GM21526 (cell line): ENCODE measurements around the gene UBE4A.

ENCODE experiments used
- ATAC-seq: cut with Tn5 transposase; IDR thresholded peaks from one replicate; pipeline ENCODE4 v1.9.1; 2021; ENCODE audit warnings: moderate library complexity; ENCODE audit not compliant: unreplicated experiment, low FRiP score

The UBE4A gene

DNA sequence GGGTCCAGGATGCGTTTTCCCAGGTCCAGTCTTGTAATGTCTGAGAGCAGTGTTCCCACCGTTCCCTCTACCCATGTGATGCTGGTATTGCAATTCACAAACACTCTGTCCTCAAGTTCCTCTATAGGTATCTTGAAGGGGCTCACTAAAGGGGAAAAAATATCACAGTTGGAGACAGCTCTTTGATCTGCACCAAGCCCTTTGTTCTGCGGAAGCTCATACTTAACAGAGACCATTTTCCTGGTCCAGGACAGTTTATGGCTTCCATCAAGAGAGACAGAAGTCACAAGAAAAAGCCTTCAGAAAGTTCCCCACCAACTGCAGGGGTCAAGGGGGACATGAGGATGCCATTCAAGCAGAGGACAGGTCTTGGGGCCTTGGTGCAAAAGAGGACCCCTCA, 19.0 kb upstream of the UBE4A start:
- ATAC-seq, result no peak

- ATAC-seq, result no peak
Measured at GRCh38 chr11:118341261-118341660, 18.1 kb upstream of the UBE4A start.

- no peak for ATAC-seq
Measured at GRCh38 chr11:118341815-118342489, 17.4 kb upstream of the UBE4A start.

DNA sequence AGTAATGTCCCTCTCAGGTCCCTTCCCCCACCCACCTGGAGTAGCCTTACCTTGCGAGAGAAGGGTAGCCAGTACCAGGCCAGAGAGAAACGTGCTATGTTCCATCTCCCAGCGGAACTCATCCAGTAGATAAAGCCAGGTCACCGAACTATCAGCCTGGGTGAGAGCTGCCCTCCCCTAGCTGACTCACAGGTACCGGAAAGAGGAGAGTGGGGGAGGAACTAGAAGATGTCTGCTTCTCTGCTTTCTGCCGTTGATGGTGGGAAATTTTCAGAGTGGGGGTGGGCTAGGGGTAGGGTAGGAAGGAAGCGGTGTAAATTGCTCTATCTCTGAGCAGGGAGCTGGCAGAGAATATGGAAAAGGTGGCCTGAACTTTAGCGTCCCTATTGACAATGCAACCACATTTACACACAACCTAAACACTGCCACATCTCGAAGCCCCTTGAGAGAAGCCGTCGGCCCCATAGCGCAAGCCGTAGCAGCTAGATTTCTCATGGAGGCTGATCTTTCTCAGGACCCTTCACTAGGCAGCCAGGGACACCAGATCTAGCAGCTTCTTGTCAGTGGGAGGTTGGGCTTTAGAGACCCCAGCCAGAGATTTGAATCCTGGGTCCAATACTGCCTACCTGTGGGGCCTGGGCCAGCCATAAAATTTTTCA, 16.8 kb upstream of the UBE4A start, which contains the start of gene CD3D:
Gene CD3D, minus strand, starts transcription at position 203 of the 659 bp plus-strand sequence. Its CDS starts 98 bp downstream, at position 105.
- ATAC-seq, result no peak

GRCh38 chr11:118343248-118343647, 16.2 kb upstream of the UBE4A start:
- no peak for ATAC-seq

DNA sequence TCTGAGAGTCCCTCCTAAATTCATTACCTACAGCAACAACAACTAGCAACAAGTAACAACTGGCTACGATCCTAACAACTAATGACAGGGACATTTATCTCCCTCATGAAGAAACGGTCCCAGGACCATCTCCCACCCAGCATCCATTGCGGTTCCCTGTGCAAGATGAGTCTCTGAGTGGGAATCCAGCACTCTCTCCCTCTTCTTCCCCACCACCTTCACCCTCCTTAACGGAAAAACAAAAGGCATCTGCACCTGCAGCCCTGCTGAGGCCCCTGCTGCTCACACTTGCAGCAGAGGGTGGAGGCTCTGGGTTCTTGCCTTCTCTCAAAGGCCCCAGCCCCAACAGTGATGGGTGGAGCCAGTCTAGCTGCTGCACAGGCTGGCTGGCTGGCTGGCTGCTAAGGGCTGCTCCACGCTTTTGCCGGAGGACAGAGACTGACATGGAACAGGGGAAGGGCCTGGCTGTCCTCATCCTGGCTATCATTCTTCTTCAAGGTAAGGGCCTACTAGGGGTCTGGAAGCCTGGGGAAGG, 15.4 kb upstream of the UBE4A start, which contains the start of gene CD3G:
Gene CD3G, plus strand, starts transcription at position 364 of the 535 bp plus-strand sequence. Its CDS starts 80 bp downstream, at position 444.
- ATAC-seq, result no peak

DNA sequence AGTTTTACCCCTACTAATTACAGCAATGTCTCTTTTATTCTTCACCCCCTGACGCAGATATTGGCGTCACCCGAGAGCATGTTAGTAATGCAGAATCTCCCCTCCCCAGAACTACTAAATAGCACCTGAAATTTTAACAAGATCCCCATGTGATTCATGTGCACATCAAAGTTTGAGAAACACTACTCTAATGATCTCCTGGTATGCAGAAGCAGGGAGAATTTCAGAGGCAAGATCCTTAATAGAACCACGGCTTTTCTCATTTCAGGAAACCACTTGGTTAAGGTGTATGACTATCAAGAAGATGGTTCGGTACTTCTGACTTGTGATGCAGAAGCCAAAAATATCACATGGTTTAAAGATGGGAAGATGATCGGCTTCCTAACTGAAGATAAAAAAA, 9.9 kb upstream of the UBE4A start:
- no peak for ATAC-seq

GRCh38 chr11:118353084-118353710, 6.2 kb upstream of the UBE4A start:
- no peak for ATAC-seq

GRCh38 chr11:118358071-118358470, 1.3 kb upstream of the UBE4A start:
- no peak for ATAC-seq

GRCh38 chr11:118364956-118365615, 5.7 kb downstream of the UBE4A start:
- ATAC-seq, result no peak

GRCh38 chr11:118366287-118366686, 6.9 kb downstream of the UBE4A start:
- ATAC-seq, result no peak

DNA sequence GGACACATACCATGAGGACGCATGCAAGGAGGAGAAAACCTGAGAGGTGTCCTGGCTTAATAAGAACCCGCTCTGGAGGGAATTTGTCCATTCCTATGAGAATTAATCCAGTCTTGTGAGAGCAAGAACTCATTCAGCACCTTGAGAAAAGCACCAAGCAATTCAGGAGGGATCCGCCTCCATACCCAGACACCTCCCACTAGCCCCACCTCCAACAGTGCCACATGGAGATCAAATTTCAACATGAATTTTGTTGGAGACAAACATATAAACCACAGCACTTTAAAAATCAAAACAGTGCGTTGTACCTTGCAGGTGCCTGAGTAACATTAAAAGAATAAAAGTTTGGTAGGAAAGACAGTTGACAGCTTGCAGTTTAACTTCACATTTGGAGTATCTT, 11.4 kb downstream of the UBE4A start:
- ATAC-seq, result no peak

DNA sequence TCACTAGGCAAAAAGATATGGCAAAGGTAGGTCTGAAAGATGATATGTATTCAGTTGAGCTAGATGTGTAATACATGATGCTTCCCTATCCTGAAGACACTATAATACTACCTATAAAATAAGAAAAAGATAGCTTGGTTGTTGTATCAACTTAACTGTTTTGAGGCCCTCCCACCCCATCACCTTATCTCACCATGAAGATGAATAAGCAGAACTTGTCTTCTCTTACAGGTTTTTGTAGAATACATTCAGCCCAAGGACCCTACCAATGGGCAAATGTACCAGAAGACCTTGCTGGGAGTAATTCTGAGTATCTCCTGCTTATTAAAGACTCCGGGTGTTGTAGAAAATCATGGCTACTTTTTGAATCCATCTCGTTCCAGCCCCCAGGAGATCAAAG, 13.9 kb downstream of the UBE4A start:
- ATAC-seq, result no peak

DNA sequence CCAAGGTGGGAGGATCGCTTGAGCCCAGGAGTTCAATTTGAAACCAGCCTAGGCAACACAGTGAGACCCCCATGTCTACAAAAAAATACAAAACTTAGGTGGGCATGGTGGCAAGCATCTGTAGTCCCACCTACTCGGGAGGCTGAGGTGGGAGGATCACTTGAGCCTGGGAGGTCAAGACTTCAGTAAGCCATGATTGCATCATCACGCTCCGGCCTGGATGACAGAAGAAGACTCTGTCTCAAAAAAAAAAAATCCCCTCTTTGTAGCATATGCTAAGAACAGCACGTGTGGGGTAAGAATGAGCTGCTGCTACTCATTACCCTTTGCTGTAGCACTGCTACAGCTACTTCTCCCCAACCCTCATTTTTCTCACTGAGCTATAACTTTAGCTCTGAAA, 14.5 kb downstream of the UBE4A start:
- ATAC-seq, result no peak

DNA sequence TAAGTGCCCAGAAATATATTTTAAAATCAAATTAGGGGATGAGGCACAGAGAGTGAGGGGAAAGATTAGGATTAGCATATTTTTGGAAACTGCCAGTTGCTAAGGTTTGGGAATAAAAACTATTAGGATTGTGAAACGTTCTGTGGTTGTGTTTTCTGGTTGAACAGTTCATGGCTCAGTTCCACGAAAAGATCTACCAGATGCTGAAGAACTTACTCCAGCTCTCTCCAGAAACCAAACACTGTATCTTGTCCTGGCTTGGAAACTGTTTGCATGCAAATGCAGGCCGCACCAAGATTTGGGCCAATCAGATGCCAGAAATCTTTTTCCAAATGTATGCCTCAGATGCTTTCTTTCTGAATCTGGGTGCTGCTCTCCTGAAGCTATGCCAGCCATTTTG, 15.3 kb downstream of the UBE4A start:
- no peak for ATAC-seq

DNA sequence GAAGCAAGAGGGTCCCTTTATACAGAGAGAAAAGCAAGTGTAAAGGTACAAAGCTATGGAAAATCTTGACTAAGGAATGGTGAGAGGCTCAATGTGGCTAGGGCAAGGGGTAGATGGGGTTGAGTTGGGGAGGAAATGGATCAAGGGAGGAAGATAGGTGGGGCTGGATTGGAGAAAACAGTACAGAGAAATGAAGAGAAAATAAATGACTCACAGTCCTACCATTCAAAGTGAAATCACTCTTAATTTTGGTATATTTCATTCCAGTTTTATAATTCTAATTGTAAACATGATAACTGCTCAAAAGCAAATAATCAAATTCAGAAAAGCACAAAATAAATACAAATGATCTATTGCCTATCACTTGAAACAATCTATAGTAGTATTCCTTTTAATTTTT, 16.6 kb downstream of the UBE4A start:
- no peak for ATAC-seq

GRCh38 chr11:118379497-118379896, 20.1 kb downstream of the UBE4A start:
- no peak for ATAC-seq

- no peak for ATAC-seq
Measured at GRCh38 chr11:118380571-118380970, 21.2 kb downstream of the UBE4A start.

- no peak for ATAC-seq
Measured at GRCh38 chr11:118382954-118383353, 23.6 kb downstream of the UBE4A start.

- ATAC-seq, result no peak
Measured at GRCh38 chr11:118383657-118384056, 24.3 kb downstream of the UBE4A start.

- ATAC-seq, result no peak
Measured at GRCh38 chr11:118396097-118396501, 36.7 kb downstream of the UBE4A start.
